ENCODE measurements around the gene PIK3AP1. TPM values are rescaled to one million over a fixed set of nuclear protein-coding genes. Genes with fewer than 3 reads are reported as not detected.

PIK3AP1 gene, protein sequence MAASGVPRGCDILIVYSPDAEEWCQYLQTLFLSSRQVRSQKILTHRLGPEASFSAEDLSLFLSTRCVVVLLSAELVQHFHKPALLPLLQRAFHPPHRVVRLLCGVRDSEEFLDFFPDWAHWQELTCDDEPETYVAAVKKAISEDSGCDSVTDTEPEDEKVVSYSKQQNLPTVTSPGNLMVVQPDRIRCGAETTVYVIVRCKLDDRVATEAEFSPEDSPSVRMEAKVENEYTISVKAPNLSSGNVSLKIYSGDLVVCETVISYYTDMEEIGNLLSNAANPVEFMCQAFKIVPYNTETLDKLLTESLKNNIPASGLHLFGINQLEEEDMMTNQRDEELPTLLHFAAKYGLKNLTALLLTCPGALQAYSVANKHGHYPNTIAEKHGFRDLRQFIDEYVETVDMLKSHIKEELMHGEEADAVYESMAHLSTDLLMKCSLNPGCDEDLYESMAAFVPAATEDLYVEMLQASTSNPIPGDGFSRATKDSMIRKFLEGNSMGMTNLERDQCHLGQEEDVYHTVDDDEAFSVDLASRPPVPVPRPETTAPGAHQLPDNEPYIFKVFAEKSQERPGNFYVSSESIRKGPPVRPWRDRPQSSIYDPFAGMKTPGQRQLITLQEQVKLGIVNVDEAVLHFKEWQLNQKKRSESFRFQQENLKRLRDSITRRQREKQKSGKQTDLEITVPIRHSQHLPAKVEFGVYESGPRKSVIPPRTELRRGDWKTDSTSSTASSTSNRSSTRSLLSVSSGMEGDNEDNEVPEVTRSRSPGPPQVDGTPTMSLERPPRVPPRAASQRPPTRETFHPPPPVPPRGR
- total RNA-seq, result 10.5 TPM

DNA sequence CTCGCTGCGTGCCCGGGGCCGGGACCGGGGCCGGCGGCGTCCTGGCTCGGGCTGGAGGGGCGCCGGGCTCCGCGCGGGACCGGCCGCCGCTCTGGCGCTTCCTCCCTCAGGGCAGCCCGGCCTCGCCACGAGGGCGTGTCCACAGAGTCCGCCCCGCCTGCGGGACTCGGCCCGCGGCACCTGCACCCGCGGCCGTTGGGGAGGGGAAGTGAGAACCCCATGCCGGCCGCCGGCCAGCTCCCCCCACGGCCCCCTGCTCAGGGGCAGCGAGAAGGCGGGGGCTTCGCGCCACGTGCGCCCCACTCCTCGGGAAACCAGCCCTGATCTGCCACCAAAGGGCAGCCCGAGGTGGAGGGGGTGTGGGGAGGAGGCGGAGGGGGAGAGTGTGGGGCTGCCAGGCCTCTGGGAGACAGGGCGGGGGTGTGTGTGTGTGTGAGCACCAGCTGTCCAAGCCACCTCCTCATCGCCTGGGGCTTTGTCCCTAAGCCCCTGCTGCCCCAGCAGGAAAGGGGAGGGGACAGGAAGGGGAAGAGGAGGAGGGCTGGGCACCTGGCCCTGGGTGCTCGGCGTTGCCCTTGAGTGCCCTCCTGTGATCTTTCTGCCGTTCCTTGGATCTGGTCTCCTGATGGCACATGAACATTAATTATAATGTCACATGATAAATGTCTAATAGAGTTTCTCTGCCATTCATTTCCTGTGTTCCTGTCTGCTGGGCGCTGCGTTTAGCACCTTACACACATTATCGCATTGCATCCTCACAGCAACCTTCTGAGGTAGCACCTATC is at the start of gene PIK3AP1:
Gene PIK3AP1 (minus strand): TSS at position 93 of the 785 bp plus-strand sequence. CDS start 120 bp downstream, outside the sequence.

DNA sequence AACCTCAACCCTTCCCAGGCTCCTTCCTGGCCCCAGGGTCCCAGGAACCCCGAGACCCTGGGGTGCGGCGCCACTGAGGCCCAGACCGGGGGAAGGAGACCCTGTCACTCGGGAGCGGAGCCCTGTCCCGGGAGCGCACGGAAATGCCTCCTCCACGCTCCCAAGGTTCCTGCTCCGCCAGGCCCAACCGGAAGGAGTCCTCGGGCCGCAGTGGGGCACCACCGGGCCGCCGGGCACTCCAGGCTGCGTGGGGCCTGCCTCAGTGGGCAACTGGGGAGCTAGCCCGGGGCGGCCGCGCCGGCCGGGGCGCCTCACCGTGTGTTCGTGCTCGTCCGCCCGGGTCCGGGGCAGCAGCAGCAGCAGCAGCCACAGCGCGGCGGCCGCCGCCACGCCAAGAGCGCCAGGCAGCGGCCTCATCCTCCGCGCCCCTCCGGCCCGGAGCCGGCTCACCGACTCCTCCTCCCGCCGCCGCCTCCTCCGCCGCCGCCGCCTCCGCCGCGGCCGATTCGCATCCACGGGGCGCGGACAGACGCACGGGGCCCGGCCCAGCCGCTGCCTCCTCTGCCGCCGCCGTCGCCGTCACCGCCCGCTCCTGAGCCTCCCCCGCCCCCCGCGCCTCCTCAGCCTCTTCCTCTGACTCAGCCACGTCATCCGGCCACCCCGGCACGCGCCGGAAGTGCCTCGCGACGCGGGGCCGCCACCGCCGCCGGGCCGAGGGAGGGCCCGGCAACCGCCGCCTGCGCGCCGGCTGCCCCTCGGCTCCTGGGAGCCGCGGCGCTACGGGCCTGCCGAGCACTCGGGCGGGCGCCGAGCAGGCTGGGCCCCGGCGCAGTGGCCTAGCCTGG is 133.7 kb downstream of the PIK3AP1 start, which contains the start of gene TM9SF3:
Gene TM9SF3 (minus strand): TSS at position 594 of the 845 bp plus-strand sequence. CDS start 177 bp downstream, at position 417.

Small RNA genes within 50 kb of the gene (small RNA-seq; reads per million reads assigned to genes)
- gene RNA5SP324 (ENCODE audit: low replicate concordance) (not detected), gene RNU6-1274P (ENCODE audit: low replicate concordance) (not detected)

Other genes starting within 250 kb of the PIK3AP1 start
- 0.53 TPM for gene TLL2, start 206.6 kb downstream of the PIK3AP1 start, total RNA-seq
- gene TM9SF3, start 133.5 kb downstream of the PIK3AP1 start, total RNA-seq, result 86.9 TPM
- gene LCOR, start 111.8 kb upstream of the PIK3AP1 start, total RNA-seq, result 43.8 TPM

All from metanephros (tissue), 2 donors.